Thoracic aorta (tissue), 2 donors: ENCODE measurements around the gene ZIC1. TPM values are rescaled to one million over a fixed set of nuclear protein-coding genes. Genes with fewer than 3 reads are reported as not detected.

Experiments used
- ATAC-seq: fragments of 150-250 bp; one replicate; pipeline ENCODE4 v1.8.0; 2017; ENCODE audit warnings: low read depth; ENCODE audit not compliant: insufficient number of reproducible peaks, low FRiP score
- DNase-seq: peaks from one replicate; pipeline ENCODE4 v3.0.0-alpha.2; 2020; ENCODE audit warnings: low spot score
- H3K27ac ChIP-seq, 2 donors: fragments of 200-600 bp; sonication (generic); 1 replicate in 1 of 2; 2 replicates in 1 of 2; pipeline ENCODE4 v1.5.1; 2016; ENCODE audit warnings: mild to moderate bottlenecking in 2 of 2, moderate library complexity in 2 of 2
- H3K27me3 ChIP-seq: fragments of 200-600 bp; sonication (generic); replicated peaks from 2 replicates; pipeline ENCODE4 v1.6.0; 2016; ENCODE audit warnings: mild to moderate bottlenecking; ENCODE audit not compliant: insufficient read depth
- H3K36me3 ChIP-seq: fragments of 200-600 bp; sonication (generic); one replicate; pipeline ENCODE4 v1.5.1; 2016
- H3K4me1 ChIP-seq, 2 donors: fragments of 200-600 bp; sonication (generic); 1 replicate in 1 of 2; 2 replicates in 1 of 2; pipeline versions ENCODE4 v1.5.1 to v1.6.0; 2016; ENCODE audit warnings: low read depth in 2 of 2, mild to moderate bottlenecking in 1 of 2; ENCODE audit not compliant: control insufficient read depth in 1 of 2
- H3K4me3 ChIP-seq: fragments of 200-600 bp; sonication (generic); 2 replicates; pipeline ENCODE4 v1.5.1; 2016; ENCODE audit warnings: mild to moderate bottlenecking
- H3K9me3 ChIP-seq: fragments of 200-600 bp; sonication (generic); 2 replicates; pipeline ENCODE4 v1.5.1; 2016
- total RNA-seq, 2 donors: library from RNA; depleted of rRNA; stranded (reverse); fragments of >200 nt; gene quantifications; one replicate each; pipeline versions ENCODE4 v1.1.0 to v1.2.3, GENCODE V29; 2016
- TF ChIP-seq, protein P1 (sequence below): fragments of 200-600 bp; sonication (generic); IDR thresholded peaks from one replicate; pipeline ENCODE4 v1.5.1; 2019; ENCODE audit warnings: antibody characterized with exemption

The ZIC1 gene
- total RNA-seq, 2 donors from 2014 or later = 0.07 TPM; not detected in 1

DNA sequence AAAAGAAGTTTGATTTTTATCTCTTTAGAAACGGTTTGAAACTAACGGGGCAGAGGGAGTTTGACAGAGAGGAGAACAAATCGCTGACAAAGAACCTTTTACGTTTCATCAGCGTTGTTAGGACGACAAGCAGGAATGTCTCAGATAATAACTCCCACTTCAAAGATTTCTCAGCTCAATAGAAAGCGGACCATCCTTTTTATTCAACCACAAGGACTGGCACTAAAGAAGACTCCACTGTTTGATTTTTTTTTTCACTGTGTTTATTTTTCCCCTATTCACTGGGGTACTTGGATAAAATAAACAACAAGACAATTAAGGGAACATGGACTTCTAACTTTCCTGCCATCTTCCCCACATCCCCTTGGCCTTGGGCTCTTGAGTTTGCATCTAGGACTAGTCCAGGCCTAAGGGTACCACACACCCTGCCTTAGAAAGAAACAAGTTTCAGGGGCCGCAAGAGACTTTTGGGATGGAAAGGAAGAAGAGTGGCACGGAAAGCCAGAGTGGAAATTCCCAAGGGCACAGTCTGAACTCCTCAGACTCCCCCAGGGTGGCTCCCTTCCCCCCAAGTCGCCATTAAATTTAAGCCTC, 21.8 kb upstream of the ZIC1 start:
- Histone ChIP-seq H3K4me3 (no peak overlapping the region), H3K9me3 (no peaks in the 10 kb centered on the region), H3K27me3 (peaks cover 10% of the 10 kb centered on the region), H3K4me1 (peaks cover 6 to 17% of the 10 kb centered on the region in 2 donors), H3K27ac (no peak overlapping the region), H3K36me3 (no peaks in the 10 kb centered on the region)
- ATAC-seq (no peak), DNase-seq (no peak)
- TF ChIP-seq, protein P1, sequence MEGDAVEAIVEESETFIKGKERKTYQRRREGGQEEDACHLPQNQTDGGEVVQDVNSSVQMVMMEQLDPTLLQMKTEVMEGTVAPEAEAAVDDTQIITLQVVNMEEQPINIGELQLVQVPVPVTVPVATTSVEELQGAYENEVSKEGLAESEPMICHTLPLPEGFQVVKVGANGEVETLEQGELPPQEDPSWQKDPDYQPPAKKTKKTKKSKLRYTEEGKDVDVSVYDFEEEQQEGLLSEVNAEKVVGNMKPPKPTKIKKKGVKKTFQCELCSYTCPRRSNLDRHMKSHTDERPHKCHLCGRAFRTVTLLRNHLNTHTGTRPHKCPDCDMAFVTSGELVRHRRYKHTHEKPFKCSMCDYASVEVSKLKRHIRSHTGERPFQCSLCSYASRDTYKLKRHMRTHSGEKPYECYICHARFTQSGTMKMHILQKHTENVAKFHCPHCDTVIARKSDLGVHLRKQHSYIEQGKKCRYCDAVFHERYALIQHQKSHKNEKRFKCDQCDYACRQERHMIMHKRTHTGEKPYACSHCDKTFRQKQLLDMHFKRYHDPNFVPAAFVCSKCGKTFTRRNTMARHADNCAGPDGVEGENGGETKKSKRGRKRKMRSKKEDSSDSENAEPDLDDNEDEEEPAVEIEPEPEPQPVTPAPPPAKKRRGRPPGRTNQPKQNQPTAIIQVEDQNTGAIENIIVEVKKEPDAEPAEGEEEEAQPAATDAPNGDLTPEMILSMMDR = no peak

DNA sequence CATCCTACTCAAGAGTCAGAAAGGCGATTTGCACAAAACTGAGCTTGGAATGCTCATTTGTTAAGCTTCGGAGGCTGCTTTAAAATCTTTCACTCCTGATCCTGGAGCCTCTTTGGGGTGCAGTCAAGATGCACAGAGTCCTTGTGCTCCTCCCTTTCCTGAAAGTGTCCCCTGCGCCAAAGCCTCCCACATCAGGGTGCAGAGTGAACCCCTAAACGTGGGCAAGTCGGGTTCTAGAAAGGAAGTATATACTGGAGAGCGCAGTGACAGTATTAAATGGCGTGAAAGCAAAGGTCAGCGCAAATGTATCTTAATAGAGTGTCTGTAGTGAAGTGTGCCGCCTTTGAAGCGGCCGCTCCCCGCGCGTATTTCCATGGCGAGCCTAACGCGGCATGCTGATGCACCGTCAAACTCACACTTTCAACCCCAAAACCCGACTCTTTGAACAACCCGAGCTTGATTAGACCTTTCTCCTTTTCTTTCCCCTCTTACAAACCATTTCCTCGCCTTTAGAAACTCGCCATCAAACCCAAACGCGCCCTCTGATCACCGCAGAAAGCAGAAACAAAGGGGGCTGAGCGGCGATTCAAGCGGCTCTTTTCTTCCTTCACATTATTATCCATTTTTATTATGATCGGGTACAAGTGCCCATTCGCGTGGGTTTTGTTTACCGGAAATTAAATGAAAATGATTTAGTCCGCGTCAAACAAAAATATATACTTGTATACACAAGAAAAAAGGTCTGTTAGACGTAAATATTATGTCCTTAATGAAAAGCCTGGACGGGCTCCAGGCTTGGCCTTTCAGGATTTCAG, 21.1 kb upstream of the ZIC1 start:
- TF ChIP-seq, protein P1 = no peak
- Histone ChIP-seq H3K36me3 (no peaks in the 10 kb centered on the region), H3K4me3 (no peak overlapping the region), H3K27me3 (peaks cover 16% of the 10 kb centered on the region), H3K27ac (no peak overlapping the region), H3K9me3 (no peaks in the 10 kb centered on the region), H3K4me1 (peaks cover 13 to 24% of the 10 kb centered on the region in 2 donors)
- DNase-seq (no peak), ATAC-seq (no peak)

DNA sequence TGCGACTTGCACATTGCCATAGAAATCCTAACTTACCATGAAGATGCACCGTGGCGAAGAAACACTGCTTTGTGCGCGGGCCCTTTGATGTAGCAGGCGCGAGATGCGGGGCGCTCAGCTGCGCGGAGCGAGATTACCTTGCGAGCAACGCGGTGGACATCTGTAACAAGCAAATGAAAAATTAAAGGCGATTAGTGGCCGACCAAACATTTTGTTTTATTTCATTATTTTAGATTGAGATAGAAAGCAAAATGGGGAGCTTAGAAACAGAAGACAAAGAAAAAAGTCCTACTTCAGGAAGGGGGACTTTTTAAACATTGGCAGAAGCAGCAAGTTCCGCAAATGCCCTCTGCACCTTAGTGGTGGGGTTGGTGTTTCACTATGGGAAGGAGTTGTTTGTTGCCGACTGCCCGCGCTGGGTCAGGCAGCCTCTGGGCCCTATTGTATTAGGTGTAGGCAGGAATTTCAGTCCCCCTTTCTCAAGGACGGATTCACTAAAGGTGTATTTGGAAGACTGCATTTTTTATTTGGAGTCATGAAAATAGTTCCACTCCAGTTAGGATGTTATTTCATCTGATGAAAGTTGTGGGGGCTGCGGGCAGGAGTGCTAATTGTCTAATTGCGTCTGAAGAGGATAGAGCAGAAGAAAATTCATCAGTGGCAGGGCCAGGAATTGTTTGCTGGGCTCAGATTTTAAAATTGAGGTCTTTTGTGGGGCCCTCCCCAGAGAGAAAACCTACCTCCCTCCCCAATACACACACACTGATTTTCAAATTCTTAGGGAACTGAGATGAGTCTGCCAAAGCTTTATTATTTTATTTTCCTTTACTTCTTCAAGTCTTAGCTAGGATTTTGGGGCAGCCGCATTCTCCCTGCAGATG, 20.2 kb upstream of the ZIC1 start:
- DNase-seq (no peak), ATAC-seq (no peak)
- H3K36me3 ChIP-seq = no peaks in the 10 kb centered on the region
- TF ChIP-seq, protein P1 = no peak
- no peak overlapping the region for H3K4me3 ChIP-seq
- H3K4me1 ChIP-seq = peaks cover 21 to 30% of the 10 kb centered on the region in 2 donors
- H3K27me3 ChIP-seq = peaks cover 21% of the 10 kb centered on the region
- no peak overlapping the region for H3K27ac ChIP-seq
- H3K9me3 ChIP-seq = no peaks in the 10 kb centered on the region

DNA sequence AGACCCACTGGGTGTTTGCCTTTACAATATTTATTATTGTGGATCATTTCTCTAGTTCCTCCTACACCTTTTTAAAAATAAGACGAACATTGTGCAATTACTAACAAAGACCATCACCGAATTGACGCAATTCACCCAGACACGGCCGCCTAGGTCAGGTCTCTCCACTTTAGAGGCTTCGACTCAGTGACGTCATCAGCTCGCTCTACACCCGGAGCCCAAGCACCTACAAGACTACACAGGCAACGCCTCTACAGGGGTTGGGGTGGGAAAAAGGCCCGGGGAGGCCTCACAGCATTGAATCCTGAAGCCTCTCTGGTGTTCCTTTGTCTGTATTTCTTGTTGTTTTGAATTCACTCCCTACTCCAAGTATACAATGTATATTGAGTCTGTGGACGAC, 19.4 kb upstream of the ZIC1 start:
- no peak for DNase-seq
- TF ChIP-seq, protein P1 = no peak
- Histone ChIP-seq H3K4me1 (peaks cover 22 to 30% of the 10 kb centered on the region in 2 donors), H3K27me3 (peaks cover 21% of the 10 kb centered on the region), H3K36me3 (no peaks in the 10 kb centered on the region), H3K27ac (no peak overlapping the region), H3K9me3 (no peaks in the 10 kb centered on the region), H3K4me3 (no peak overlapping the region)
- ATAC-seq = no peak
